HG03108 (cell line): ENCODE measurements around the gene ADAMTS17.

Experiments used
- ATAC-seq: cut with Tn5 transposase; IDR thresholded peaks from one replicate; pipeline ENCODE4 v1.9.1; 2021; ENCODE audit warnings: moderate library complexity; ENCODE audit not compliant: unreplicated experiment

Gene ADAMTS17

GRCh38 chr15:100005013-100005412, 336.8 kb downstream of the ADAMTS17 start:
- no peak for ATAC-seq

- no peak for ATAC-seq
These were observed 338.8 kb downstream of the ADAMTS17 start for GRCh38 chr15:100002787-100003536.

DNA sequence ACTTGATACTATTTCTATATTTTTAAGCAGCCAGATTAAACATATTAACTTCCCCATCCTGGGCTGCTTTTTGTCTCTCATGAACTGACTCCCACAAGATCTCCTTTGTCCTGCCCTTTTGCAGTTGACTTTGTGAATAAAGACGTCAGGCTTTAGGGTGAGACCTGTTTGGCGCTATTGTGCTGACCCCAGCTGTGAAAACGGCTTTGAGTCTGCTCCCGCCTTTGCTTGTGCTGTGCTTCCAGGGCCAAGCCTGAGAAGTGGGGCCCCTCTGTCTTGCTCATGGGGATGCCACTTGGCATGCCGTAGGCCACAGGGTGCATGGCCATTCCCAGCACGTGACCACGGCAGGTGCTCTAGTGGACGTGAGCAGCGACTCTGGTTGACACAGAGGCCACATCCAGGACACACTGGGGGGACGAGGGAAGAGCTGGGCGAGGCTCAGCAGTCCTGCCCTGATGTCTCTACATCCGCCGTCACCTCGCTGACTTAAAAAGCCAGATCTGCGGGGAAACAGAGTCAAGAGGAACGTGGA, 339.6 kb downstream of the ADAMTS17 start:
- ATAC-seq, result no peak

DNA sequence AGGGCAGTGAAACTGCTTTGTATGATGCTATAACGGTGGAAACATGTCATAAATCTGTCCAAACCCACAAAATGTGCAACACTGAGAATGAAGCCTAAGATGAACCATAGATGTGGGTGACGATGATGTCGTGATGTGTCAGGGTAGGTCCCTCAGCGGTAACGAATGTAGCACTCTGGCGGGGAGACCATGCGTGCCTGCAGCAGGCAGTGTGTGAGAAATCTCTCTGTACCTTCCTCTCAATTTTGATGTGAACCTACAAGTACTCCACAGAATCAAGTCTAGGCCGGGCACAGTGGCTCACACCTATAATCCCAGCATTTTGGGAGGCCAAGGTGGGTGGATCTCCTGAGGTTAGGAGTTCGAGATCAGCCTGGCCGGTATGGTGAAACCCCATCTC, 340.4 kb downstream of the ADAMTS17 start:
- no peak for ATAC-seq

- ATAC-seq, result no peak
These were observed 342.3 kb downstream of the ADAMTS17 start for GRCh38 chr15:99999282-100000070.

- no peak for ATAC-seq
These were observed 343.1 kb downstream of the ADAMTS17 start for GRCh38 chr15:99998661-99999101.

DNA sequence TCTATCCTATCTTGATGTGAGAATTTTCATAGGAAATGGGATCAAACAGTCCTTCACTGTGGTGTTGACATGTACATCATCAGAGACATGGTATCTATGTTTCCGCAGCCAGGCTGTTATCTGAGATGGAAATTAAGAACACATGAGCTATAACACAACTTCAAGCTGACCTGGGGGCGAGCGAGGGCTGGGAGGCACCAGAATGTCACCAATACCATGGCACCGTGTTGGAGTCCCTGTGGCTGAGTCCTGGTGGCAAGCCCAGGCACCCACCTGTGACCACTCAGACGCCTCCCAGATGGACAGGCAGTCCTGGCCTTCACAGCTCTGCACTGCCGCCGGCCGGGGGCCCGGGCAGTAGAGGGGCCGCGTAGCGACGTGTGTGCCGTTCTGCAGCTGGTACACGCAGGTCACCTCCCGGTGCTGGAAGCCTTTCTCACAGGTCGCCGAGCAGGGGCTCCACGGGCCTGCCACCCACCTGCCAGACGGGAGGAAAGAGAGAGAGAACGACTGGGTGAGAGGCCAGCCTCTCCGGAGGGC, 344.6 kb downstream of the ADAMTS17 start:
- no peak for ATAC-seq

- ATAC-seq, result no peak
These were observed 345.1 kb downstream of the ADAMTS17 start for GRCh38 chr15:99996660-99997059.

- no peak for ATAC-seq
These were observed 346.2 kb downstream of the ADAMTS17 start for GRCh38 chr15:99995543-99995942.

DNA sequence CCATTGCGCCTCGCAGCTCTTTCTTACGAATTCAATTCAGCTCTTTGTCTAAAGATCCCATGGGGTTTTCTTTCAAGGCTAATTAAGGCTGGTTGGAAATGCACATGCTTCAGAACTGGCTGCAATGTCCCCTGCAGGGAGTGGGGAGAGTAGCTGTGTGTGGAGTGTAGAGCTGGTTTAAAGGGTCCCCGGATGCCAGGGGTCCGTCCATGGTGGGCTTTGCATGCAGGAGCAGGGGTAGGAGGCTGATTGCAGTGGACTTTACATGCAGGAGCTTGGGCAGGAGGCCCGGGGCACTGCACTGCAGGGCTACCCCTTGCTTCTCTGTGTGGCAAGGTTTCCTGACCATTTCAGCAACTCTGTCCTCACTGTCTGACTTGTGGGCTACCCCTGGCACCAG, 346.9 kb downstream of the ADAMTS17 start:
- no peak for ATAC-seq

GRCh38 chr15:99993681-99994131, 348.1 kb downstream of the ADAMTS17 start:
- ATAC-seq, result no peak

DNA sequence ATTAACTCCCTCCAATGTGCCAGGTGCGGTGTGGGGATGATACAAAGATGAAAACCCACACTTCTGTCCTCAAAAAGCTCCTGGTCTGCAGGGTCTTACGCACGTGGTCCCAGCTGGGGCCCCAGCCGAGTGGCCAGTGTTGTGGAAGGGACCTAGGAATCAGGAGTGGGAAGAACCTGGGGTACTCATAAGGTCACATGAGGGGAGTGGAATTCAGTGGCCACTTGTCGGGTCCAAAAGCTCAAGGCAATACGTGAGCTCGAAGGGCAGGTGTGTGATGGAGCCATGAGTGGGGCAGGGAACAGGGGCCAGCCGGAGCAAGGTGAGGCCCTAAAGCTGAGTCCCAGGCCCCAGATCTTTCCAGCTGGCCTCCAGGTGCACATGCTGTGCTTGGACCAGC, 348.5 kb downstream of the ADAMTS17 start:
- no peak for ATAC-seq

DNA sequence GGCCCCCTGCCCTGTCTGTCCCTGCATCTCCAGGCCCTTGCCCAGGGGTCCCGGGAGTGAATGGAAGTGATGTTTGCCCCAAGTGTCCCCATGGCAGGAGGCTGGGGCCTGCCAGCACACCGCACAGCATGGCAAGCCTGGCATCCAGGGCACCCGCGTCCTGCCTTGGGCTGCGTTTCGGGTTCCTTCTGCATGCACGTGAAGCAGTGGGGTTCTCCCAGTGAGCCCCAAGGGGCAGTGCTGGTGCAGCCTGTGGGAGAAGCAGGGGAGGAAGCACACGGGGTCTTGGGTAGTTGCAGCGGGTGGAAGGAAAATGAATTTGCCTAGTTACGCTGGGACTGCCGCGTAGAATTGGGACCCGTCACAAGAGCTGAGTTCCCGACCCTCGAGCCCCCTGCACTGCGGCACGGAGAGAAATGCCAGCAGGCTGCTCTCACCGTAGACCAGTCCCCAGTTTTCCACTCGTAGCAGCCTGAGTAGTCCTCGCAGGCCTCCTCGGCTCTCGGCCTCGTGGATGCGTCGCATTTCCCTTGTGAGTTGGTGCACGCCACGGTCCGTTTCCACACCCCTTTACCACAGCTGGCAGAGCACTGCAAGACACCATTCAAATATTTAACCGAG, 349.1 kb downstream of the ADAMTS17 start:
- ATAC-seq, result no peak

DNA sequence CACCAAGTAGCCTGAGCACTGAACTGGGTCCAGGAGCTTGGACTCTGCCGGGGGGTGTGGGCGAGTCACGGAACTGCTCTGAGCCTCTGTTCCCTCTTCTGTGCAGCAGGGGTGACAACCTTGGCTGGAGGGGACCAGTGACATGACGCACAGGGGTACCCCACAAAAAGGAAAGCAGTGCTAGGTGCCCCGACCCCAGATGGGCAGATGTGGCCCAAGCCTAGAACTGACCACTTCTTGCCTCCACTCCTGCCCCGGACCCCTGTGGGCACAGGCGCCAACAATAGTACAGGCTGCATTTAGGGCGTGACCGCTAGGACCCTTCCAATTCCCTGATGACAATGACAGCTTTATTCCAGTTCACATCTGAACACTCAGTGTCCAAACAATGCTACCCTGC, 352.7 kb downstream of the ADAMTS17 start:
- ATAC-seq, result no peak

DNA sequence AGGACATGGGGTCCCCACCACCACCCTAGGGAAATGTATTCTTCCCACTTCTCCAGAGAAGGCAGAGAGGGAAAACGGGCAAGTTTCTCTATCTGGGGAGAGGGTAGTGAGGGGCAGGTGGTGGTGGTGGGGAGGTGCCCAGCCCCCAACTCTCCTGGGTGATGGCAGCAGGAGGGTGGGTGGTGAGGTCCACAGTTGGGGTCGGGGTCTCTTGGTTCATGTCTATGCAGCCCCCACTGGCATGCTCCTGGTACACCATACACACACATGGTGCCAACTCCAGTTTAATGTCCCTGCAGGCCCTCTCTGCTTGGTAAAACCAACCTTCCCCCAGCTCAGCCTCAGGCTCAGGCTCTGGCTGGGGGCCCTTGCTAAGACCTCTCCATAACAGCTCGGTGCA, 354.1 kb downstream of the ADAMTS17 start:
- no peak for ATAC-seq

- no peak for ATAC-seq
These were observed 354.7 kb downstream of the ADAMTS17 start for GRCh38 chr15:99987119-99987506.

DNA sequence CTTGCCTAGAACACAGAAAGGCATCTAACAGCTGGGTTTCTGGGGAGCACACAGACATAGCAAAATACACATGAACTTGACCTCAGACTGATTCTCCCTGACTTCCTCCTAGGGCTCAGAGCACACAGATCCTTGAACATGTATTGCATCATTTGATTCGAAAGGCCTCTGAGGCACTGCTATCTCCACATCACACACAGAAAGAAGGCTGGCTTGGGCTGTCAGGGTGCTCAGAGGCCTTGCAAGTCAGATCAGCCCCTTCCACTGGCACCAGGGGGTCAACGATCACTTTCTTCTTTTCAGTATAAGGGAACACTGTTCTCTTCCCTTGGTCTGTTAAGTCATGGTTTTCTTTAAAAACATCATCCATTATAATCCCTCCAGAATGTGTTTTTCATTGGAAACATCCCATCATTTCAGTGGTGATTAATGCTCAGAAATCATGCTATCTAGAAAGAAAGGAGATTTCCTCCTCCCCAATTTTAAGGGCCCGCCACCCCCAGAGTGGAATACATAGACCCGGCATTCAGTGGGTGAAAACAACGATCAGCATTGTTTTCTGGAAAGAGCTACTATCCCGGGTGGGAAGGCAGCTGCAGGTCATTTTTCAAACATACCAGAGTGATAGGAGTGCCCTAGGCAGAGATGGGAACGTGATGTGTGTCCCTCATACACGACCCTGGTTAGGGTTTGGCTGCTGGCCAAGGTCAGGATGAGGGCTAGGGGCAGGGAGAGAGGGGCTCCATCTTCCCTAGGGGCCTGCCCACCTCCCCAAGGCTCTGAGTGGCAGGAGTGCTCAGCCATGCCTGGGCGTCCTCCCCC, 355.3 kb downstream of the ADAMTS17 start:
- no peak for ATAC-seq

DNA sequence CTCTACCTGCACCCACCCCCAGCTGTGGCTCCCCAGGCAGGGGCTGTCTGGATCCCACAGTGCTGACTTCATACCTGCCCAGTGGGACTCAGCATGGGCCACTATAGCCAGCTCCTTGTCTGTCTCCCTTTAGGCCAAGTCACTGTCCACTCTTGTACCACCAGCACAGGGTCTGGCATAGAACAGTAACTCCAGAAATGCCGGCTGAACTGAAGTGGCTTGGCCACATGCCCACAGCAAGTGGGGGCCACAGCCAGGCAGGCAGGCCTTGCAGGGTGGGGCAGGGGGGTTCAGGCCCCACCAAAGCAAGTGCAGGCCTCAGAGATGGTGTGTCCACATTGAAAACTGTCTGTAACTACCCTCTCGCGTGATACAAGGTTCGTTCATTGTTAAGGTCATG, 355.9 kb downstream of the ADAMTS17 start:
- ATAC-seq, result no peak

DNA sequence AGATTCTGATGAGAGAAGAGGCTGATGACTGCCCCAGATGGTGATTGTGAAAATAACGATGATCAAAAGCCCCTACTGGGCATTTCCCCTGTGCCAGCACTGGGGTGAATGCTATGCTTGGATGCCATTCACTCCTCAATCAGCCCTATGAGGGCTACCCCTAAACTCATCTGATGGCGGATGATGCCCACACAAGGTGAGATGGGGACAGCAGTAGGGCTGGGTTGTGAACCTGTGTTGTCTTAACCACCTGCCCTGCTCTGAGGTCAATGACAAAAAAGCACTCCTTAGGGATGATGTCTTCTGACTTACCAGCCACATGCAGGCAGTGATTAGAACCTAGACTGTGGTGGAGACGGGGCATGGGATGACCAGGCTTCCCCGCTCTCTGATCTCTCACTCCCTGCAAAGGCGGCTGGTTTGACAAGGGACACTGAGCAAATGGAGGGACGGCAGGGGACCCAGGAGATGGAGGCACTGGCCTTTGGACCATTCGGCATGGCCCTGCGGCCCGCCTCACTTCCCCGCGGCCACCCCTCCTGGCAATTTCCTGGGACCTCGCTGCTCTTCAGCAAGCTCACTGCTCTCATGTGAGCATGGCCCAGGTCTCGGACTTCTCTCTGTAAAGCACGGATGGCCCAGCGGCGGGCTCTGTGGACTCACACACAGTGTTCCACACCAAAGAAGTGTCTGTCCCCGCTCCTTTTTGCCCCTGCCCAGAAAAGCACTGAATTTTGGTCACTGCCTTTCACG, 357.1 kb downstream of the ADAMTS17 start:
- ATAC-seq, result no peak

- ATAC-seq, result no peak
These were observed 357.9 kb downstream of the ADAMTS17 start for GRCh38 chr15:99983886-99984286.
